HL-60 (cell line): Measurements from ENCODE around the gene GSAP.
A peak's percentile ranks its signal among the peaks of the same experiment; 100 is the strongest.

Source experiments
- DNase-seq, 2 experiments: peaks; one replicate each; pipeline ENCODE4 v3.0.0-alpha.2; 2010 to 2020; ENCODE audit warnings: low read depth in 1 of 2, low spot score in 1 of 2
- H3K27ac ChIP-seq: fragments of 250-450 bp; sonication (Bioruptor Pico); replicated peaks from 2 replicates; pipeline ENCODE4 v1.5.1; 2020; ENCODE audit warnings: mild to moderate bottlenecking, moderate library complexity
- H3K27me3 ChIP-seq: fragments of 250-450 bp; sonication (Bioruptor Pico); 2 replicates; pipeline ENCODE4 v1.5.1; 2021; ENCODE audit warnings: mild to moderate bottlenecking, moderate library complexity; ENCODE audit not compliant: insufficient read depth, poor library complexity, severe bottlenecking
- H3K4me3 ChIP-seq: replicated peaks from 2 replicates; pipeline ENCODE4 v1.5.1; 2011; ENCODE audit warnings: mild to moderate bottlenecking, control low read depth, low read length; ENCODE audit not compliant: insufficient read depth
- CTCF ChIP-seq: IDR thresholded peaks from one replicate; pipeline ENCODE4 v1.5.1; 2011; ENCODE audit warnings: low read length, control low read depth, inconsistent platforms; ENCODE audit not compliant: insufficient read depth
- GABPA ChIP-seq: IDR thresholded peaks from 2 replicates; pipeline ENCODE4 v1.6.1; 2012; ENCODE audit warnings: low read depth
- POLR2AphosphoS5 ChIP-seq: IDR thresholded peaks from 2 replicates; pipeline ENCODE4 v1.6.1; 2012; ENCODE audit warnings: low read depth
- REST ChIP-seq: IDR thresholded peaks from 2 replicates; pipeline ENCODE4 v1.6.1; 2012; ENCODE audit warnings: low read depth; ENCODE audit not compliant: insufficient replicate concordance
- SPI1 ChIP-seq: IDR thresholded peaks from 2 replicates; pipeline ENCODE4 v1.6.1; 2012; ENCODE audit warnings: low read depth, mild to moderate bottlenecking, borderline replicate concordance

Gene GSAP

DNA sequence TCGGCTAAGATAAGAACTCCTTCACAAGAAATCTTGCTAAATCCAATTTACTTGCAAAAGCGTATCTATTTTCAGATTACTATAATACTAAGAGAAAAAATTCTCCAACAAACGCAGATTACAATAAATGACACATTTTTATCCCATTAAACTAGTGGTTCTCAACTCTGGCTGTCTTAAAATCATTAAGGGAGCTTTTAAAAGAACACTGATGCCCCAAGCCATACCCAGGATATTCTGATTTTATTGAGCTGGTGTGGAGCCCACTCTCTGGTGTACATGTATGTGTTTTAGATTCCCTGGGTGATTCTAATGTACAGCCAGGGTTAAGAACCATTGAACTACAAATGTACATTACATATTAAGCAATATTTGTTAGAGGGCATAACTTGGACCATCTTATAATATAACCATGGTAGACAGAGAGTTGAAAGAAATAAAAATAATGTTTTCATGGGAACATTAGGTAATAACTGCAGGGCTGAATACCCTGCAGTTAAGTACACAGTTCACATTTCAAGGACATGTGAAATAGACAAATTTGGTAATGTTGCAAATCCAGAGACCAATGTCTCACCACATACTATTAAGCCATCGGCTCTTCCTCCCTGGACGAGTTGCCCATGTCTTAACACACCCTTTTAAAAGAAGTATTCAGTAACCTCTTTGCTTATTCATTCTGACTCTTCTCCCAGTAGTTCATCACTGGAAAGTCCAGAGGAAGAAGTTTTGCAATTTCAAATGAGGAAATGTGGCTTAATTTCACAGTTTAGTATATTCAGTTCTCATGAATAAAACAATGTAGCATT is 6.2 kb downstream of the GSAP start:
- TF ChIP-seq POLR2AphosphoS5 (peak; percentile 71; the same call in 1 of the 2 replicates), GABPA (no peak), REST (peak; percentile 29), SPI1 (peak; percentile 86), CTCF (no peak)
- Histone ChIP-seq H3K27me3 (no peaks in the 10 kb centered on the region), H3K4me3 (no peak overlapping the region), H3K27ac (peak overlapping the region; percentile 83)
- DNase-seq: peak; percentile 88 to 97

- no peak for DNase-seq
- TF ChIP-seq CTCF: no peak
- TF ChIP-seq GABPA: no peak
- TF ChIP-seq SPI1: no peak
- Histone ChIP-seq H3K4me3 (no peak overlapping the region), H3K27ac (peak overlapping the region; percentile 83), H3K27me3 (no peaks in the 10 kb centered on the region)
These were observed 7.0 kb downstream of the GSAP start for GRCh38 chr7:77409005-77409738.

GRCh38 chr7:77407906-77408305 is 8.2 kb downstream of the GSAP start:
- no peak for TF ChIP-seq GABPA
- no peak for TF ChIP-seq CTCF
- TF ChIP-seq POLR2AphosphoS5: no peak
- TF ChIP-seq SPI1: no peak
- TF ChIP-seq REST: no peak

More at GRCh38 chr7:77407906-77408305, 8.2 kb downstream of the GSAP start:
- H3K4me3 ChIP-seq: no peak overlapping the region
- H3K27ac ChIP-seq: peak overlapping the region; percentile 36
- DNase-seq: no peak
- H3K27me3 ChIP-seq: no peaks in the 10 kb centered on the region
